ENCODE results near the gene TAF1C.

The TAF1C gene

GRCh38 chr16:84159007-84159406 lies 27.9 kb downstream of the TAF1C start:
- DNase-seq (ENCODE audit: low read depth, low spot score) = no peak

GRCh38 chr16:84156342-84156784 lies 30.5 kb downstream of the TAF1C start:
- DNase-seq (ENCODE audit: low read depth, low spot score) = no peak

- no peak for DNase-seq (ENCODE audit: low read depth, low spot score)
These were observed 31.1 kb downstream of the TAF1C start for GRCh38 chr16:84155771-84156170.

GRCh38 chr16:84155226-84155625 lies 31.6 kb downstream of the TAF1C start:
- DNase-seq (ENCODE audit: low read depth, low spot score) = no peak

GRCh38 chr16:84153660-84154214 lies 33.1 kb downstream of the TAF1C start:
- no peak for DNase-seq (ENCODE audit: low read depth, low spot score)

- no peak for DNase-seq (ENCODE audit: low read depth, low spot score)
These were observed 35.9 kb downstream of the TAF1C start for GRCh38 chr16:84150926-84151325.

GRCh38 chr16:84144859-84145639 lies 41.8 kb downstream of the TAF1C start, which contains the start of the genes DNAAF1 and HSDL1:
DNAAF1 (plus strand) TSS chr16:84145308; CDS start chr16:84145441, 133 bp downstream.
HSDL1 (minus strand) TSS chr16:84145177; CDS start chr16:84131321, 13,856 bp downstream.
- peak; percentile 92 for DNase-seq (ENCODE audit: low read depth, low spot score)

- DNase-seq (ENCODE audit: low read depth, low spot score) = peak; percentile 47
These were observed 42.5 kb downstream of the TAF1C start for GRCh38 chr16:84144209-84144858.

- peak; percentile 20 for DNase-seq (ENCODE audit: low read depth, low spot score)
These were observed 43.1 kb downstream of the TAF1C start for GRCh38 chr16:84143784-84144199.

GRCh38 chr16:84143081-84143480 lies 43.8 kb downstream of the TAF1C start:
- DNase-seq (ENCODE audit: low read depth, low spot score) = no peak

- peak; percentile 35 for DNase-seq (ENCODE audit: low read depth, low spot score)
These were observed 45.6 kb downstream of the TAF1C start for GRCh38 chr16:84141143-84141670.

GRCh38 chr16:84139628-84140258 lies 47.1 kb downstream of the TAF1C start:
- no peak for DNase-seq (ENCODE audit: low read depth, low spot score)

- peak; percentile 40 for DNase-seq (ENCODE audit: low read depth, low spot score)
These were observed 47.8 kb downstream of the TAF1C start for GRCh38 chr16:84138824-84139627.

- no peak for DNase-seq (ENCODE audit: low read depth, low spot score)
These were observed 48.4 kb downstream of the TAF1C start for GRCh38 chr16:84138500-84138823.

- DNase-seq (ENCODE audit: low read depth, low spot score) = no peak
These were observed 49.0 kb downstream of the TAF1C start for GRCh38 chr16:84137769-84138357.

- no peak for DNase-seq (ENCODE audit: low read depth, low spot score)
These were observed 49.6 kb downstream of the TAF1C start for GRCh38 chr16:84137287-84137686.

GRCh38 chr16:84136331-84137125 lies 50.3 kb downstream of the TAF1C start:
- DNase-seq (ENCODE audit: low read depth, low spot score) = no peak

GRCh38 chr16:84132527-84133285 lies 54.2 kb downstream of the TAF1C start:
- no peak for DNase-seq (ENCODE audit: low read depth, low spot score)

GRCh38 chr16:84131117-84131516 lies 55.7 kb downstream of the TAF1C start:
- DNase-seq (ENCODE audit: low read depth, low spot score) = no peak

All from ELF-1 (cell line).